ENCODE data around the gene CPNE1. TPM values are rescaled to one million over a fixed set of nuclear protein-coding genes. Genes with fewer than 3 reads are reported as not detected.

The CPNE1 gene
- total RNA-seq, 1 experiment from 2014 or later = 333 TPM

GRCh38 chr20:35665949-35666288, 1.2 kb upstream of the CPNE1 start:
- TF ChIP-seq ZNF274 (IDR thresholded peaks at IDR 0.05; ENCODE audit: low read depth, low read length) (no peak), REST (IDR thresholded peaks at IDR 0.05; ENCODE audit: low read depth) (no peak), POLR2AphosphoS5 (IDR thresholded peaks at IDR 0.05; ENCODE audit: low read depth, low read length) (no peak), SRF (IDR thresholded peaks at IDR 0.05; ENCODE audit: low read depth) (no peak), ATF3 (IDR thresholded peaks at IDR 0.05) (no peak), YY1 (IDR thresholded peaks at IDR 0.05; ENCODE audit: extremely low read depth, insufficient replicate concordance, low read depth, low read length) (no peak), JUND (IDR thresholded peaks at IDR 0.05) (no peak)
- DNase-seq (ENCODE audit: low read depth, low spot score) = no peak
- Histone ChIP-seq H3K9ac (ENCODE audit: low read length) (no peak overlapping the region), H2AFZ (ENCODE audit: low read depth, low read length, poor library complexity, severe bottlenecking) (no peak overlapping the region), H3K9me3 (ENCODE audit: control insufficient read depth in 1 of 2, insufficient read depth in 1 of 2, low read depth in 1 of 2, low read length in 2 of 2) (no peaks in the 10 kb centered on the region), H3K4me1 (ENCODE audit: control insufficient read depth in 1 of 2, insufficient read depth in 2 of 2, low read length in 2 of 2) (peaks cover 25 to 34% of the 10 kb centered on the region in 2 experiments), H3K27ac (ENCODE audit: low read depth, low read length) (no peak overlapping the region), H3K36me3 (ENCODE audit: control insufficient read depth in 1 of 2, insufficient read depth in 2 of 2, low read length in 2 of 2) (peaks cover 5 to 16% of the 10 kb centered on the region in 2 experiments; a peak in 2 of 4 replicates), H3K4me3 (replicated peaks in 1 of 2; ENCODE audit: low read depth in 1 of 2, low read length in 2 of 2) (no peak overlapping the region), H3K9me2 (ENCODE audit: insufficient read depth) (no peaks in the 10 kb centered on the region), H3K4me2 (ENCODE audit: low read length) (no peak overlapping the region), H3K79me2 (ENCODE audit: insufficient read depth, low read length) (peaks cover 38% of the 10 kb centered on the region), H3K27me3 (ENCODE audit: insufficient read depth, low read length) (no peaks in the 10 kb centered on the region), H4K20me1 (ENCODE audit: insufficient read depth) (peaks cover 25% of the 10 kb centered on the region; the same call in 1 of the 2 replicates)
- ChIA-PET CTCF (no interaction called here), POLR2A (interaction anchor here (0.7 to 1.1 kb wide), 2 partner anchors 57 to 211 kb away, joined by 3 read pairs; no protein-coding TSS in a partner anchor), RAD21 (ENCODE audit: low non-redundant PET in 1 of 2, low total read pairs in 2 of 2, uncharacterized antibody in 2 of 2, unreplicated experiment in 2 of 2) (no interaction called here)
- intact Hi-C loops (cut with micrococcal nuclease) = no loop called here
- no peak for ATAC-seq
- no TSS peak for BruUV-seq (replicated peaks)

All from HCT116 (cell line).